Bronchial epithelial cell (primary cell): ENCODE measurements around the gene PCYOX1L. TPM values are rescaled to one million over a fixed set of nuclear protein-coding genes. Genes with fewer than 3 reads are reported as not detected.

ENCODE experiments used
- DNase-seq: peaks from one replicate; pipeline ENCODE4 v3.0.0-alpha.2; 2010; ENCODE audit warnings: low read depth
- FAIRE-seq: peaks from 2 replicates; lab custom pipeline; 2011; peaks lifted over from hg19 to GRCh38; lab: Jason Lieb, UNC
- H3K27me3 ChIP-seq: 2 replicates; pipeline ENCODE4 v1.5.1; 2011; ENCODE audit warnings: low read length; ENCODE audit not compliant: control insufficient read depth, insufficient read depth
- H3K36me3 ChIP-seq: 2 replicates; pipeline ENCODE4 v1.5.1; 2011; ENCODE audit warnings: low read length; ENCODE audit not compliant: control insufficient read depth, insufficient read depth
- H3K4me3 ChIP-seq: 2 replicates; pipeline ENCODE4 v1.5.1; 2011; ENCODE audit warnings: mild to moderate bottlenecking, low read depth, low read length, control low read depth
- total RNA-seq: library from RNA; depleted of rRNA; stranded (reverse); fragments of >200 nt; gene quantifications from 2 replicates; pipeline ENCODE4 v1.2.1, GENCODE V29; 2014
- TF ChIP-seq, protein P1 (sequence below): IDR thresholded peaks from 2 replicates; pipeline ENCODE4 v1.5.1; 2011; ENCODE audit warnings: mild to moderate bottlenecking, moderate library complexity, low read length, control low read depth, inconsistent platforms; ENCODE audit not compliant: insufficient read depth, severe bottlenecking

PCYOX1L gene
- total RNA-seq, 1 donor from 2014 or later = 4.2 TPM

DNA sequence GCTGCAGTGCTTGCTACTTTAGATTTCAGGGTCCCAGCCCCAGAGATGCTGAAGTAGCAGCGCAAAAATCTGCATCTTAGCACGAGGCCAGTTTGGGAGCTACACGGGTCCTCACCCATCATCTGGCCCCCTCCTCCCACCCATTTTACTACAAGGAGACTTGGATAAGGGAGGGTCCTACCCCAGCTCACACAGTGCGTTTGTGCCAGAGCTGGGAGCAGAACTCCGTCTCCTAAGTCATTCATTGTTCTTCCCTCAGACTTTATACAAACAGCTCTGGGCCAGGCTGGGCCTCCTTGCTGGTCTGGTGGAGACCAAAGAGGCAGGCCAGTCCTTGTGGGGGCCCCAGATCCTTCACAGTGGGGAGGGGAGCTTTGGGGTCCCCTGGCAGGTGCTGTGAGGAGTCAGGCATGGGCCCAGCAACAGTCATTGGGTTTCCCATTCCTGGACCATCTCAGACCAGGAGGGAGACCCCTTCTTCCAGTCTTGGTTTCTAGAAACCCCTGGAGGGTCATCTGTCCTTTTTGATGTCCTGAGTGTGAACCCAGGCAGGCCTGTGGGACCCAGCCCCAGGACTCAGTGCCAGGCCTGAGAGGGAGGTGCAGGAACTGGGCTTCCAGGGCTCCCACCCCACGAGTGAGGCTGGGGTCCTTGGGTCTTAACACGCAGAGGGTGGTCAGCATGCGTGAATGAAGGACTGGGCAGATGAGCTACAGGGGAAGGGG lies 23.6 kb downstream of the PCYOX1L start:
- Histone ChIP-seq H3K27me3 (no peaks in the 10 kb centered on the region), H3K4me3 (no peak overlapping the region), H3K36me3 (no peaks in the 10 kb centered on the region)
- TF ChIP-seq, protein P1, sequence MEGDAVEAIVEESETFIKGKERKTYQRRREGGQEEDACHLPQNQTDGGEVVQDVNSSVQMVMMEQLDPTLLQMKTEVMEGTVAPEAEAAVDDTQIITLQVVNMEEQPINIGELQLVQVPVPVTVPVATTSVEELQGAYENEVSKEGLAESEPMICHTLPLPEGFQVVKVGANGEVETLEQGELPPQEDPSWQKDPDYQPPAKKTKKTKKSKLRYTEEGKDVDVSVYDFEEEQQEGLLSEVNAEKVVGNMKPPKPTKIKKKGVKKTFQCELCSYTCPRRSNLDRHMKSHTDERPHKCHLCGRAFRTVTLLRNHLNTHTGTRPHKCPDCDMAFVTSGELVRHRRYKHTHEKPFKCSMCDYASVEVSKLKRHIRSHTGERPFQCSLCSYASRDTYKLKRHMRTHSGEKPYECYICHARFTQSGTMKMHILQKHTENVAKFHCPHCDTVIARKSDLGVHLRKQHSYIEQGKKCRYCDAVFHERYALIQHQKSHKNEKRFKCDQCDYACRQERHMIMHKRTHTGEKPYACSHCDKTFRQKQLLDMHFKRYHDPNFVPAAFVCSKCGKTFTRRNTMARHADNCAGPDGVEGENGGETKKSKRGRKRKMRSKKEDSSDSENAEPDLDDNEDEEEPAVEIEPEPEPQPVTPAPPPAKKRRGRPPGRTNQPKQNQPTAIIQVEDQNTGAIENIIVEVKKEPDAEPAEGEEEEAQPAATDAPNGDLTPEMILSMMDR = no peak
- FAIRE-seq = no peak
- DNase-seq = no peak

DNA sequence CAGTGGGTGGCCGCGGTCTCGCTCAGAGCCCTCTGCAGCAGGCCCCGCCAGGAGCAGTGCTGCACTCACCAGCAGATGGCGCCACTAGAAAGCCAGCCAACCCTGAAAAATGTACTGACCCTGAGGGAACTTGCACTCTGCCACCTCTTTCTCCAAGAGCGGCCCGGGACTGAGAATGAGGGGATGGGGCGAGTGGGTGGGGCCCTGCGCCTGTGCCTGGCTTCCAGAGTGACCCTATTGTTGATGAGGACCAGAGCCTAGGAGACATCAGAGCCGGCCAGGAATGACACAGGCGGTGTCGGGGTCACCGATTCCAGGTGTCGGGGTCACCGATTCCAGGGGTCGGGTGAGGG lies 24.1 kb downstream of the PCYOX1L start:
- H3K4me3 ChIP-seq = no peak overlapping the region
- DNase-seq (peak; percentile 31), FAIRE-seq (no peak)
- TF ChIP-seq, protein P1 = peak; percentile 99
- H3K36me3 ChIP-seq = no peaks in the 10 kb centered on the region
- no peaks in the 10 kb centered on the region for H3K27me3 ChIP-seq

DNA sequence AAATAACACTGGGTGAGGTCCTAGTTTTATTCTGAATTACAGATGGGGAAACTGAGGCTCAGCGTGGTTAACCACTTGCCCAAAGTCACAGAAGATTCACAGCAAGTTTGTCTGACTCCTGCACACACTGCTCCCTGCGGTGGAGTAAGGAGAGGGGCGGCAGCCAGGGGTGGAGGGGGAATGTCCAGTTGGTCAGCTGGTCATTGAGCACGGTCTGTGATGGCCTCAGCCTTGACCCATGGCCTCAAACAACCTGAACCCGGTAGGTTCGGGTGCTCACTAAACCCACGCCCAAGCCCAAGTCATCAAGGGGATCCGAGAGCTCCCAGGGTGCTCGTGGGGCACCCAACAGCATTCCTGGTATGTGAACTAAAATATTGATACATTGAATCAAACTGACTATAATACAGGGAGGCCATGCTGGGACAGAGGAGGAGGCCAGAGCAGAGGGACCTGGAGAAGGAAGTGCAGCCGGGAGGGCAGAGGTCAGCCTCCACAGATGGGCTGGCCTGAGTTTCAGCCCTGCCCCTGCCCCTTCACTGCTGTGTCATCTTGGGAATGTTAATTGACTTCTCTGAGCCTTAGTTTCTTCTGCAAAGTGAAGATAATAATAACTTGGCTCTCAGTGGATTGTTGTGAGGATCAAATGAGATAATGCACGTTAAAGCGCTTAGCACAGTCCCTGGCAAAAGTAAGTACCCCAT lies 24.8 kb downstream of the PCYOX1L start:
- Histone ChIP-seq H3K27me3 (no peaks in the 10 kb centered on the region), H3K36me3 (no peaks in the 10 kb centered on the region), H3K4me3 (no peak overlapping the region)
- no peak for FAIRE-seq
- no peak for DNase-seq
- TF ChIP-seq, protein P1 = no peak

DNA sequence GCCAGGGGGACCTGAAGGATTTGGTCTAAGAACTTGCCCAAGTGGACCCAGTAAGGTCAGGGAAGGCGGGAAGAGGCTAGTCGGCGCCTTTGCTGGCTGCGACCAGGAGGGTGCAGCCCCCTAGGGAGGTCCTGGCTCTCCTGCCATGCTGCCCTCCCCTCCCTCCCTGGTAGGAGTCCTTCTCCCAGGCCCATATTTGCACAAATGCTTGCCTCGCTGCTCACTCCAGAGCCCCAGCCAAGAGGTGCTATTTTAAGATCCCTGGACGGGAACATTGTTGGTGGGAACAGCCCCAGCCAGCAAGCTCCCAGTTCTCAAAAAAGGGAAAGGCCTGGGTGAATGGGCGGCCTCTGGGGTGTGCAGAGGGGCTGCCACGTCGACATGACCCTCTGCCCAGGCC lies 25.6 kb downstream of the PCYOX1L start:
- H3K36me3 ChIP-seq = no peaks in the 10 kb centered on the region
- DNase-seq = no peak
- H3K4me3 ChIP-seq = no peak overlapping the region
- no peaks in the 10 kb centered on the region for H3K27me3 ChIP-seq
- TF ChIP-seq, protein P1 = no peak
- FAIRE-seq = no peak

DNA sequence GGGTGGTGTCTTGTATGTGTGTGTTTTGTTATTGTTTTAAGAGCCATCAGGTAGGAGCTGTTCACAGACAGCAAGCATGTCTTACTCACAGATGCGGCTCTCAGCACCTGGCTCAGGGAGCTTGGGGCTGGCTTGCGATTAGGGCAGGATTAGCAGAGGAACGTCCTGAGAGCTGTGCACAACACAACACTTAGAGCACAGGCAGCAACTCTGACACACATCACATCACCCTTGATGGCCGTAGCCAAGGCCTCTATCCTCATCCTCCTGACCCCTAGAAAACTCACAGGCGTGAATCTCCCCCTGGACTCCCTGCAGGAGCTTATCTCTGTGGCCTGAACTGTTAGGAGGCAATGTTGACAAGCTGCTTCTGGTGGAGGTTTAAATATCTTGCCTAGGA lies 28.3 kb downstream of the PCYOX1L start:
- H3K4me3 ChIP-seq = no peak overlapping the region
- DNase-seq = no peak
- H3K36me3 ChIP-seq = no peaks in the 10 kb centered on the region
- no peak for FAIRE-seq
- TF ChIP-seq, protein P1 = no peak
- no peaks in the 10 kb centered on the region for H3K27me3 ChIP-seq
